Tibial nerve (tissue), 4 donors: ENCODE measurements around the gene RBM47.

Experiments used
- EP300 ChIP-seq, 2 donors: sonication (generic); formaldehyde crosslinking; IDR thresholded peaks; one replicate each; pipeline ENCODE4 v1.6.1; 2017; ENCODE audit warnings: antibody characterized with exemption in 2 of 2, mild to moderate bottlenecking in 1 of 2
- POLR2A ChIP-seq, 2 donors: fragments of 450-650 bp; IDR thresholded peaks; one replicate each; pipeline ENCODE4 v1.6.1; 2017; ENCODE audit warnings: antibody characterized with exemption in 2 of 2, mild to moderate bottlenecking in 2 of 2, moderate library complexity in 2 of 2
- TF ChIP-seq, protein P1 (sequence below), 5 experiments: fragments of 200-600 bp in 3 of 5; fragments of 450-650 bp in 2 of 5; sonication (generic) in 3 of 5; IDR thresholded peaks; one replicate each; pipeline ENCODE4 v1.5.1; 2016 to 2019; ENCODE audit warnings: antibody characterized with exemption in 5 of 5, mild to moderate bottlenecking in 3 of 5, moderate library complexity in 2 of 5

DNA sequence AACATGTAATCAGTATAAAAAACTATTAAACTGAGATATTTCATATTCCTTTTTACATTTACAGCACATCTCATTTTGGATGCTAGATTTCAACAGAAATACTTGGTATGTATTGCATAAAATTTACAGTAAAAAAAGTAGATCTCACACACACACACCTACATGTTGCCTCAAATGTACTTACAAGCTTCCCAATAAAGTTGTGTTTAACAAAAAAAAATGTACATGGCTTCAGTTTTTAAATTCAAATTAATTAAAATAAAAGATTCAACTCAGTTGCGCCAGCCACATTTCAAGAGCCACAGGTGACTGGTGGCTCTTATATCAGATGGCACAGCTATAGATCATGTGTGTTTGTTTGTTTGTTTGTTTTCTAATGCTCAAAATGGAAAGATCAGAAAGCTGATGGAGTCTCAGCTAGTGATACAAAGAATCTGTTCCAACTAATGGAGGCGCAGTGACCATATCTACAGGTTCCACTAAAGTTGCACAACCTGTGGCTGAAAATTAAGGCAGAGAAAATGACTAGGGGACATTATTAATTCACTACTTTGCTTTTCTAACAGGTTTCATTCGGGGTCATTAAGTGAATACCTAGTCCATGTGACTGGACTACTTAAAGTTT, 45.0 kb downstream of the RBM47 start:
- TF ChIP-seq, protein P1, sequence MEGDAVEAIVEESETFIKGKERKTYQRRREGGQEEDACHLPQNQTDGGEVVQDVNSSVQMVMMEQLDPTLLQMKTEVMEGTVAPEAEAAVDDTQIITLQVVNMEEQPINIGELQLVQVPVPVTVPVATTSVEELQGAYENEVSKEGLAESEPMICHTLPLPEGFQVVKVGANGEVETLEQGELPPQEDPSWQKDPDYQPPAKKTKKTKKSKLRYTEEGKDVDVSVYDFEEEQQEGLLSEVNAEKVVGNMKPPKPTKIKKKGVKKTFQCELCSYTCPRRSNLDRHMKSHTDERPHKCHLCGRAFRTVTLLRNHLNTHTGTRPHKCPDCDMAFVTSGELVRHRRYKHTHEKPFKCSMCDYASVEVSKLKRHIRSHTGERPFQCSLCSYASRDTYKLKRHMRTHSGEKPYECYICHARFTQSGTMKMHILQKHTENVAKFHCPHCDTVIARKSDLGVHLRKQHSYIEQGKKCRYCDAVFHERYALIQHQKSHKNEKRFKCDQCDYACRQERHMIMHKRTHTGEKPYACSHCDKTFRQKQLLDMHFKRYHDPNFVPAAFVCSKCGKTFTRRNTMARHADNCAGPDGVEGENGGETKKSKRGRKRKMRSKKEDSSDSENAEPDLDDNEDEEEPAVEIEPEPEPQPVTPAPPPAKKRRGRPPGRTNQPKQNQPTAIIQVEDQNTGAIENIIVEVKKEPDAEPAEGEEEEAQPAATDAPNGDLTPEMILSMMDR (IDR thresholded peaks at IDR 0.05), result no peak
- TF ChIP-seq POLR2A (IDR thresholded peaks at IDR 0.05) (no peak), EP300 (IDR thresholded peaks at IDR 0.05) (no peak)
